ENCODE data around the gene IRF4.

- TF ChIP-seq CTCF (IDR thresholded peaks at IDR 0.05; ENCODE audit: low read depth, low read length): no peak
- no peak for TF ChIP-seq MAX (IDR thresholded peaks at IDR 0.05; ENCODE audit: low read depth, low read length)
Measured at GRCh38 chr6:376827-377640, 14.5 kb upstream of the IRF4 start.

Data from NB4 (cell line).